ENCODE measurements around the gene ZNF580. TPM values are rescaled to one million over a fixed set of nuclear protein-coding genes. Genes with fewer than 3 reads are reported as not detected.
A peak's percentile ranks its signal among the peaks of the same experiment; 100 is the strongest.

The ZNF580 gene
- total RNA-seq, 2 donors from 2014 or later, result 21.9 to 22.2 TPM

- peak; percentile 54 for ATAC-seq (replicated peaks)
- Mint-ChIP-seq H3K27ac (peak overlapping the region; percentile 99), H3K9me3 (no peaks in the 10 kb centered on the region), H3K27me3 (no peaks in the 10 kb centered on the region), H3K4me1 (peaks cover 21% of the 10 kb centered on the region), H3K4me3 (peak overlapping the region; percentile 93), H3K36me3 (ENCODE audit: low read depth) (peaks cover 56% of the 10 kb centered on the region)
Observed at GRCh38 chr19:55653651-55654322, 13.0 kb downstream of the ZNF580 start.

- Mint-ChIP-seq H3K4me1 (peaks cover 23% of the 10 kb centered on the region), H3K27me3 (no peaks in the 10 kb centered on the region), H3K36me3 (ENCODE audit: low read depth) (peaks cover 62% of the 10 kb centered on the region), H3K27ac (peak overlapping the region; percentile 99), H3K9me3 (no peaks in the 10 kb centered on the region), H3K4me3 (peak overlapping the region; percentile 93)
- ATAC-seq (replicated peaks), result peak; percentile 77
Observed at GRCh38 chr19:55654323-55654867, 13.6 kb downstream of the ZNF580 start.

GRCh38 chr19:55654868-55655647 lies 14.3 kb downstream of the ZNF580 start, which contains the start of gene U2AF2:
Gene U2AF2 (plus strand): TSS chr19:55655035. CDS start chr19:55655105, 70 bp downstream.
- Mint-ChIP-seq H3K27ac (peak within 1 kb of the TSS; percentile 99), H3K36me3 (ENCODE audit: low read depth) (peaks cover 62% of the 10 kb centered on the region), H3K27me3 (no peaks in the 10 kb centered on the region), H3K4me3 (peak within 1 kb of the TSS; percentile 93), H3K4me1 (peaks cover 21% of the 10 kb centered on the region), H3K9me3 (no peaks in the 10 kb centered on the region)
- peak; percentile 50 for ATAC-seq (replicated peaks)

GRCh38 chr19:55655648-55656040 lies 14.8 kb downstream of the ZNF580 start:
- no peak for ATAC-seq (replicated peaks)
- no peaks in the 10 kb centered on the region for H3K9me3 Mint-ChIP-seq
- H3K27ac Mint-ChIP-seq, result peak overlapping the region; percentile 99
- H3K27me3 Mint-ChIP-seq, result no peaks in the 10 kb centered on the region
- H3K4me3 Mint-ChIP-seq, result peak overlapping the region; percentile 93
- H3K36me3 Mint-ChIP-seq (ENCODE audit: low read depth), result peaks cover 65% of the 10 kb centered on the region
- peaks cover 15% of the 10 kb centered on the region for H3K4me1 Mint-ChIP-seq

GRCh38 chr19:55656552-55656951 lies 15.8 kb downstream of the ZNF580 start:
- Mint-ChIP-seq H3K4me3 (peak overlapping the region; percentile 93), H3K27ac (peak overlapping the region; percentile 99), H3K4me1 (peaks cover 16% of the 10 kb centered on the region), H3K36me3 (ENCODE audit: low read depth) (peaks cover 74% of the 10 kb centered on the region), H3K9me3 (no peaks in the 10 kb centered on the region), H3K27me3 (no peaks in the 10 kb centered on the region)
- no peak for ATAC-seq (replicated peaks)

- H3K27me3 Mint-ChIP-seq, result no peaks in the 10 kb centered on the region
- H3K4me1 Mint-ChIP-seq, result peaks cover 23% of the 10 kb centered on the region
- H3K27ac Mint-ChIP-seq, result peak overlapping the region; percentile 99
- peaks cover 79% of the 10 kb centered on the region for H3K36me3 Mint-ChIP-seq (ENCODE audit: low read depth)
- H3K4me3 Mint-ChIP-seq, result peak overlapping the region; percentile 93
- ATAC-seq (replicated peaks), result peak; percentile 16
- no peaks in the 10 kb centered on the region for H3K9me3 Mint-ChIP-seq
Observed at GRCh38 chr19:55656988-55657747, 16.4 kb downstream of the ZNF580 start.

GRCh38 chr19:55658846-55659459 lies 18.2 kb downstream of the ZNF580 start:
- peak overlapping the region; percentile 86 for H3K27ac Mint-ChIP-seq
- peak overlapping the region; percentile 93 for H3K4me3 Mint-ChIP-seq

GRCh38 chr19:55659822-55660221 lies 19.0 kb downstream of the ZNF580 start:
- peak overlapping the region; percentile 93 for H3K4me3 Mint-ChIP-seq
- H3K4me1 Mint-ChIP-seq, result peaks cover 26% of the 10 kb centered on the region
- H3K9me3 Mint-ChIP-seq, result no peaks in the 10 kb centered on the region
- peaks cover 90% of the 10 kb centered on the region for H3K36me3 Mint-ChIP-seq (ENCODE audit: low read depth)
- ATAC-seq (replicated peaks), result no peak
- H3K27me3 Mint-ChIP-seq, result no peaks in the 10 kb centered on the region
- H3K27ac Mint-ChIP-seq, result peak overlapping the region; percentile 86

More at GRCh38 chr19:55658846-55659459, 18.2 kb downstream of the ZNF580 start:
- peaks cover 26% of the 10 kb centered on the region for H3K4me1 Mint-ChIP-seq
- peaks cover 89% of the 10 kb centered on the region for H3K36me3 Mint-ChIP-seq (ENCODE audit: low read depth)
- H3K9me3 Mint-ChIP-seq, result no peaks in the 10 kb centered on the region
- no peak for ATAC-seq (replicated peaks)
- H3K27me3 Mint-ChIP-seq, result no peaks in the 10 kb centered on the region

- Mint-ChIP-seq H3K4me1 (peaks cover 26% of the 10 kb centered on the region), H3K36me3 (ENCODE audit: low read depth) (peaks cover 92% of the 10 kb centered on the region), H3K27ac (peak overlapping the region; percentile 86), H3K4me3 (no peak overlapping the region), H3K27me3 (no peaks in the 10 kb centered on the region), H3K9me3 (no peaks in the 10 kb centered on the region)
- no peak for ATAC-seq (replicated peaks)
Observed at GRCh38 chr19:55660404-55660803, 19.6 kb downstream of the ZNF580 start.

- H3K27me3 Mint-ChIP-seq, result no peaks in the 10 kb centered on the region
- peaks cover 92% of the 10 kb centered on the region for H3K36me3 Mint-ChIP-seq (ENCODE audit: low read depth)
- no peaks in the 10 kb centered on the region for H3K9me3 Mint-ChIP-seq
- H3K4me1 Mint-ChIP-seq, result peaks cover 26% of the 10 kb centered on the region
- no peak for ATAC-seq (replicated peaks)
- H3K27ac Mint-ChIP-seq, result peak overlapping the region; percentile 86
- H3K4me3 Mint-ChIP-seq, result no peak overlapping the region
Observed at GRCh38 chr19:55660991-55661390, 20.2 kb downstream of the ZNF580 start.

- H3K4me1 Mint-ChIP-seq, result peaks cover 26% of the 10 kb centered on the region
- no peaks in the 10 kb centered on the region for H3K27me3 Mint-ChIP-seq
- ATAC-seq (replicated peaks), result no peak
- no peaks in the 10 kb centered on the region for H3K9me3 Mint-ChIP-seq
- peak overlapping the region; percentile 67 for H3K27ac Mint-ChIP-seq
- H3K4me3 Mint-ChIP-seq, result no peak overlapping the region
- H3K36me3 Mint-ChIP-seq (ENCODE audit: low read depth), result peaks cover 92% of the 10 kb centered on the region
Observed at GRCh38 chr19:55661826-55662225, 21.0 kb downstream of the ZNF580 start.

GRCh38 chr19:55663846-55664536 lies 23.2 kb downstream of the ZNF580 start:
- no peaks in the 10 kb centered on the region for H3K27me3 Mint-ChIP-seq
- H3K27ac Mint-ChIP-seq, result peak overlapping the region; percentile 11
- ATAC-seq (replicated peaks), result no peak
- peaks cover 100% of the 10 kb centered on the region for H3K36me3 Mint-ChIP-seq (ENCODE audit: low read depth)
- peaks cover 18% of the 10 kb centered on the region for H3K4me1 Mint-ChIP-seq
- no peaks in the 10 kb centered on the region for H3K9me3 Mint-ChIP-seq
- no peak overlapping the region for H3K4me3 Mint-ChIP-seq

GRCh38 chr19:55666343-55667005 lies 25.7 kb downstream of the ZNF580 start:
- Mint-ChIP-seq H3K4me3 (no peak overlapping the region), H3K36me3 (ENCODE audit: low read depth) (peaks cover 100% of the 10 kb centered on the region), H3K4me1 (peaks cover 16% of the 10 kb centered on the region), H3K9me3 (no peaks in the 10 kb centered on the region), H3K27me3 (no peaks in the 10 kb centered on the region), H3K27ac (peak overlapping the region; percentile 29)
- no peak for ATAC-seq (replicated peaks)
